B cell (primary cell): ENCODE data around the gene GPR150. TPM values are rescaled to one million over a fixed set of nuclear protein-coding genes. Genes with fewer than 3 reads are reported as not detected.
A peak's percentile ranks its signal among the peaks of the same experiment; 100 is the strongest.

Source experiments
- ATAC-seq: fragments of 200-7000 bp; cut with Tn5 transposase; one replicate; pipeline ENCODE4 v1.10.0; 2021; ENCODE audit warnings: low read depth, mild to moderate bottlenecking, moderate number of reproducible peaks, moderate library complexity
- CTCF ChIA-PET: fragments of 350-600 bp; sonication (Branson Sonifier 250); formaldehyde crosslinking; loops from one replicate; lab custom pipeline; 2021; ENCODE audit warnings: antibody characterized with exemption, inconsistent platforms; lab: Charles Lee
- POLR2A ChIA-PET: fragments of 350-600 bp; sonication (Branson Sonifier 250); formaldehyde crosslinking; loops from one replicate; lab custom pipeline; 2021; ENCODE audit warnings: antibody characterized with exemption; lab: Charles Lee
- DNase-seq: peaks from one replicate; pipeline ENCODE4 v3.0.0; 2013
- H2AFZ ChIP-seq: 2 replicates; pipeline ENCODE4 v1.6.1; 2012; ENCODE audit warnings: mild to moderate bottlenecking, low read depth, low read length; ENCODE audit not compliant: insufficient read depth, poor library complexity, severe bottlenecking
- H3K27ac ChIP-seq, 2 donors: 1 replicate in 1 of 2; 2 replicates in 1 of 2; pipeline ENCODE4 v1.5.1; 2012 to 2013; ENCODE audit warnings: low read length in 2 of 2, mild to moderate bottlenecking in 2 of 2, moderate library complexity in 1 of 2
- H3K27me3 ChIP-seq, 4 experiments: fragments of 200-600 bp in 1 of 4; sonication (generic) in 1 of 4; replicated peaks in 1 of 4; 1 replicate in 2 of 4; 2 replicates in 2 of 4; pipeline versions ENCODE4 v1.6.1 to v1.7.0; 2013 to 2016; ENCODE audit warnings: low read length in 3 of 4, mild to moderate bottlenecking in 2 of 4, mixed read lengths in 1 of 4, moderate library complexity in 1 of 4; ENCODE audit not compliant: insufficient read depth in 4 of 4, control insufficient read depth in 3 of 4; ENCODE audit errors: control extremely low read depth in 1 of 4
- H3K36me3 ChIP-seq, 2 experiments: replicated peaks in 1 of 2; 1 replicate in 1 of 2; 2 replicates in 1 of 2; pipeline versions ENCODE4 v1.6.1 to v1.7.1; 2013; ENCODE audit warnings: low read length in 1 of 2; ENCODE audit not compliant: insufficient read depth in 2 of 2, control insufficient read depth in 1 of 2; ENCODE audit errors: control extremely low read depth in 1 of 2, extremely low read depth in 1 of 2
- H3K4me1 ChIP-seq, 2 donors: fragments of 200-600 bp in 1 of 2; sonication (generic) in 1 of 2; 1 replicate in 1 of 2; 2 replicates in 1 of 2; pipeline versions ENCODE4 v1.5.1 to v1.6.1; 2013 to 2017; ENCODE audit warnings: low read length in 2 of 2; ENCODE audit not compliant: control insufficient read depth in 2 of 2, insufficient read depth in 2 of 2
- H3K4me2 ChIP-seq: replicated peaks from 2 replicates; pipeline ENCODE3; 2012; ENCODE audit warnings: mild to moderate bottlenecking, low read depth, low read length; ENCODE audit not compliant: poor library complexity, severe bottlenecking
- H3K4me3 ChIP-seq, 5 experiments: fragments of 200-600 bp in 1 of 5; sonication (generic) in 1 of 5; 1 replicate in 3 of 5; 2 replicates in 2 of 5; pipeline versions ENCODE4 v1.5.1 to v1.7.0; 2011 to 2016; ENCODE audit warnings: low read length in 4 of 5, mild to moderate bottlenecking in 4 of 5, low read depth in 2 of 5, control low read depth in 1 of 5, moderate library complexity in 1 of 5; ENCODE audit not compliant: insufficient read depth in 1 of 5; ENCODE audit errors: control extremely low read depth in 1 of 5, extremely low read depth in 1 of 5
- H3K79me2 ChIP-seq: fragments of 200-600 bp; sonication (generic); one replicate; pipeline ENCODE4 v1.6.0; 2016; ENCODE audit warnings: low read length; ENCODE audit not compliant: control insufficient read depth, insufficient read depth
- H3K9ac ChIP-seq: fragments of 200-600 bp; sonication (generic); 2 replicates; pipeline ENCODE4 v1.6.1; 2017; ENCODE audit warnings: mild to moderate bottlenecking, low read length, moderate library complexity
- H3K9me3 ChIP-seq, 3 donors: one replicate each; pipeline versions ENCODE4 v1.6.1 to v1.7.1; 2013; ENCODE audit warnings: low read length in 2 of 3; ENCODE audit not compliant: control insufficient read depth in 2 of 3, insufficient read depth in 1 of 3; ENCODE audit errors: control extremely low read depth in 1 of 3
- H4K20me1 ChIP-seq: 2 replicates; pipeline ENCODE4 v1.6.0; 2012; ENCODE audit warnings: mild to moderate bottlenecking, low read length; ENCODE audit not compliant: insufficient read depth, control insufficient read depth, poor library complexity, severe bottlenecking
- H3K27ac Mint-ChIP-seq: one replicate; pipeline ENCODE4 v1.8.0; 2021; ENCODE audit warnings: mixed read lengths
- H3K27me3 Mint-ChIP-seq: one replicate; pipeline ENCODE4 v1.8.0; 2021; ENCODE audit warnings: mixed read lengths
- H3K4me1 Mint-ChIP-seq: one replicate; pipeline ENCODE4 v1.8.0; 2021; ENCODE audit warnings: mixed read lengths
- H3K4me3 Mint-ChIP-seq: one replicate; pipeline ENCODE4 v1.8.0; 2021; ENCODE audit warnings: mixed read lengths
- H3K9me3 Mint-ChIP-seq: one replicate; pipeline ENCODE4 v1.8.0; 2022; ENCODE audit warnings: mixed read lengths; ENCODE audit not compliant: insufficient read depth
- EZH2 ChIP-seq: IDR thresholded peaks from 2 replicates; pipeline ENCODE4 v1.6.1; 2012; ENCODE audit warnings: borderline replicate concordance, low read depth, mild to moderate bottlenecking, moderate library complexity, low read length; ENCODE audit not compliant: insufficient read depth, poor library complexity, severe bottlenecking
- WGBS: methylation state at CpG from one replicate; pipeline ENCODE4 v1.1.5; 2013; ENCODE audit warnings: missing lambda C conversion rate; ENCODE audit not compliant: insufficient coverage; 5-methylcytosine and 5-hydroxymethylcytosine counted together
- intact Hi-C: fragments of 100-400 bp; cut with micrococcal nuclease; formaldehyde crosslinking; loops from one replicate; pipeline ENCODE4 v1.10.0; 2022
- polyA plus RNA-seq: library from polyadenylated mRNA; depleted of rRNA; stranded (reverse); fragments of >200 nt; gene quantifications from 2 replicates; pipeline ENCODE4 v1.2.3, GENCODE V29; 2012
- total RNA-seq, 2 donors: library from RNA; stranded (reverse); fragments of 120-200 nt in 1 of 2; gene quantifications; 1 replicate in 1 of 2; 2 replicates in 1 of 2; pipeline versions ENCODE4 v1.2.3 to v1.2.4, GENCODE V29; 2013 to 2022
- TF ChIP-seq, protein P1 (sequence below): fragments of 200-600 bp; IDR thresholded peaks from one replicate; pipeline ENCODE4 v1.8.0; 2022; ENCODE audit warnings: antibody characterized with exemption, mild to moderate bottlenecking

The GPR150 gene
- total and polyA plus RNA-seq, 2 donors (not counting 1 experiment from before 2014, with no cell fraction given), result 0.27 to 0.86 TPM

- H3K36me3 ChIP-seq, result no peaks in the 10 kb centered on the region
- H3K79me2 ChIP-seq, result no peaks in the 10 kb centered on the region
- Mint-ChIP-seq H3K27ac (no peak overlapping the region), H3K27me3 (no peaks in the 10 kb centered on the region), H3K4me1 (peaks cover 17% of the 10 kb centered on the region), H3K9me3 (peaks cover 3% of the 10 kb centered on the region), H3K4me3 (no peak overlapping the region)
- 83% methylated on average over 2 of the region's 5 CpGs for WGBS
- no peak for TF ChIP-seq EZH2
- TF ChIP-seq, protein P1, sequence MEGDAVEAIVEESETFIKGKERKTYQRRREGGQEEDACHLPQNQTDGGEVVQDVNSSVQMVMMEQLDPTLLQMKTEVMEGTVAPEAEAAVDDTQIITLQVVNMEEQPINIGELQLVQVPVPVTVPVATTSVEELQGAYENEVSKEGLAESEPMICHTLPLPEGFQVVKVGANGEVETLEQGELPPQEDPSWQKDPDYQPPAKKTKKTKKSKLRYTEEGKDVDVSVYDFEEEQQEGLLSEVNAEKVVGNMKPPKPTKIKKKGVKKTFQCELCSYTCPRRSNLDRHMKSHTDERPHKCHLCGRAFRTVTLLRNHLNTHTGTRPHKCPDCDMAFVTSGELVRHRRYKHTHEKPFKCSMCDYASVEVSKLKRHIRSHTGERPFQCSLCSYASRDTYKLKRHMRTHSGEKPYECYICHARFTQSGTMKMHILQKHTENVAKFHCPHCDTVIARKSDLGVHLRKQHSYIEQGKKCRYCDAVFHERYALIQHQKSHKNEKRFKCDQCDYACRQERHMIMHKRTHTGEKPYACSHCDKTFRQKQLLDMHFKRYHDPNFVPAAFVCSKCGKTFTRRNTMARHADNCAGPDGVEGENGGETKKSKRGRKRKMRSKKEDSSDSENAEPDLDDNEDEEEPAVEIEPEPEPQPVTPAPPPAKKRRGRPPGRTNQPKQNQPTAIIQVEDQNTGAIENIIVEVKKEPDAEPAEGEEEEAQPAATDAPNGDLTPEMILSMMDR, result no peak
- H3K9ac ChIP-seq, result no peak overlapping the region
- H4K20me1 ChIP-seq, result no peaks in the 10 kb centered on the region
- H3K4me2 ChIP-seq, result no peak overlapping the region
- peaks cover 0 to 7% (median 0%) of the 10 kb centered on the region in 4 experiments for H3K27me3 ChIP-seq
- CTCF ChIA-PET, result no interaction called here
- intact Hi-C loops, result no loop called here
- H2AFZ ChIP-seq, result no peak overlapping the region
- peaks cover 15 to 20% of the 10 kb centered on the region in 2 donors for H3K4me1 ChIP-seq
- no peak for DNase-seq
- H3K4me3 ChIP-seq, result no peak overlapping the region
- no peak overlapping the region for H3K27ac ChIP-seq
- H3K9me3 ChIP-seq, result peaks cover 0 to 8% (median 6%) of the 10 kb centered on the region in 3 donors
- POLR2A ChIA-PET, result no interaction called here
- ATAC-seq, result no peak
Measured at GRCh38 chr5:95617057-95617456, 2.8 kb upstream of the GPR150 start.

- POLR2A ChIA-PET, result no interaction called here
- no peak for ATAC-seq
Measured at GRCh38 chr5:95619096-95619495, 791 bp upstream of the GPR150 start.

More at GRCh38 chr5:95619096-95619495, 791 bp upstream of the GPR150 start:
- H3K9me3 ChIP-seq, result no peaks in the 10 kb centered on the region
- H3K27me3 ChIP-seq, result peaks cover 0 to 7% (median 0%) of the 10 kb centered on the region in 4 experiments
- H3K27me3 Mint-ChIP-seq, result no peaks in the 10 kb centered on the region
- H3K79me2 ChIP-seq, result no peaks in the 10 kb centered on the region
- no CpG with 5 or more reads among the region's 4 CpGs for WGBS
- H3K36me3 ChIP-seq, result no peaks in the 10 kb centered on the region
- peaks cover 26% of the 10 kb centered on the region for H3K4me1 Mint-ChIP-seq
- no peak overlapping the region for H3K4me3 ChIP-seq
- CTCF ChIA-PET, result interaction anchor here (1.2 kb wide), 1 partner anchor 9 kb away, joined by 3 read pairs; no protein-coding TSS in a partner anchor
- H4K20me1 ChIP-seq, result no peaks in the 10 kb centered on the region
- intact Hi-C loops, result no loop called here
- no peak overlapping the region for H3K9ac ChIP-seq
- H3K4me3 Mint-ChIP-seq, result peak overlapping the region; percentile 88
- H3K27ac Mint-ChIP-seq, result peak overlapping the region; percentile 74
- H3K4me2 ChIP-seq, result peak overlapping the region; percentile 100
- H3K4me1 ChIP-seq, result peaks cover 23 to 26% of the 10 kb centered on the region in 2 donors
- no peaks in the 10 kb centered on the region for H3K9me3 Mint-ChIP-seq
- DNase-seq, result no peak
- H3K27ac ChIP-seq, result no peak overlapping the region
- TF ChIP-seq EZH2, result no peak
- TF ChIP-seq, protein P1, result no peak
- H2AFZ ChIP-seq, result no peak overlapping the region
